NCI-H1092 treated with DMSO at 0.1 percent for 48 hours (cell line): Measurements from ENCODE around the gene AP4E1.
"Not testable (repeated sequence)": the region's sequence is repeated elsewhere in the genome, so short reads cannot be mapped to it uniquely, and the experiment has no call there.

Experiments used
- DNase-seq: peaks from one replicate; lab custom pipeline; 2025; lab: John Stamatoyannopoulos, UW

Gene AP4E1

DNA sequence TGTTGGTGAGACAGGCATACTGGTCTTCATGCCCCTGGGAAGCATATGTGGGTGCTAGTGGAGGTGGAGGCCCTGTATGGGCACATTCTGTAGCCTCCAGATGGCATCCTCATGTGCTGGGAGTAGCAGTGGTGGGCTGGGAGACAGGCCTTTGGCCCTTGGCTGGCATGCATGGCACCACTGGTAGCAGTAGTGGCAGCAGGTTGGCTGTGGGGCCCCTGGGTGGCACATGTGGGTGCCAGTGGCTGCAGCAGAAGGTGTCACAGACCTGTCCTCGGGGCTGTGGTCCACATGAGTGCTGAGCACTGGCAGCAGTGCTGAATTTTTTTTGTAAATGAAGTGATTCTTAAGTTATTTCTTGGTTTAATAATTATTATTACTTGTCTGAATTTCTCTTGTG, 115.0 kb downstream of the AP4E1 start:
- DNase-seq = no peak

DNA sequence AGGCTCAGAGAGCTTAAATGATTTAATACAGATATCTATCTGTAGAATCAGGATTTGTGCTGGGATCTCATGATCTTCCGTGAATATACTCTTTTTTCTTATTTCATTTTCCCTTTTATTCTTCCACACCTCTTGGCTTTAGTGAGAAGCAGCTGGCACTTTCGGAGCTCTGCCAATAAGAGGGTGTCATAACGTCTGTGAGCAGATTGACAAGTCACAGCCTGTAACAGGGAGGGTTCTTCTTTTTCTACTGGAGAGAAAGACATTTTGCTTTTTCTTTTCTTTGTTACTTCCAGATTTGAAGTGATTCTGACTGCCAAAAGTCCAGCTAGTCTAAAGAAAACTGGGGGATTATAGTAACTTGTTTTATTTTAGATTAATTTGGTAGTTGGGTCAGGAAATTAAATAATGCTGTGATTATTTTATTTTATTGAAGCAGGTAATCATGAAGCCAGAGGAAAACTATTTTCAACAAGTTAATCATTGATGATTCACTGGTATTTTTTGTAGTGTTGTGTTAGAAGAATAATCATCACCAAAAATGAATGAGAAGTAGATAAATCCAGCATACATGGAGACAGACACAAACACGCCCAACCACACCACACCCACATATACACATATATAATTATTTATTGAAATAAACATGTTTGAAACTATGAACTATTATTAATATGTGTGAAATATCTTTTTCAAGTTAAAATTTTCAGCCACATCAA, 116.4 kb downstream of the AP4E1 start:
- DNase-seq = no peak

DNA sequence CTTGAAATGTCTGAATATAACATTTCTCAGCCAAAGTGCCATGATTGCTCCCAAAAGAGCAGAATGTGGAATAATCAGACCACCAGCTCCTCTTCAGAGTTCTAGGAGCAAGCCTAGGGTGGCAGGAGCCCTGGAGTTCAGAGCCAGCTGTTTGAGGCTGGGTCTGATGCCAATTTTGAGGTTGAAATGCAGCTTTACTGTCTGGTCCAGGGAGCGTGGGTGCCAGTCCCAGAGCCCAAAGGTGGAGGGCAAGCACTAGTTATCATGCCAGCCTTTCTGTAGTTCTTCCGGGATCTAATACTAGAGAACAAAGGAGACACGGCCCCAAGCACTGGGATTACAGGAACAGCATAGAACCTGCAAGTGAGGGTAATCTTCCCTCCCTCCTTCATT, 117.0 kb downstream of the AP4E1 start:
- no peak for DNase-seq

DNA sequence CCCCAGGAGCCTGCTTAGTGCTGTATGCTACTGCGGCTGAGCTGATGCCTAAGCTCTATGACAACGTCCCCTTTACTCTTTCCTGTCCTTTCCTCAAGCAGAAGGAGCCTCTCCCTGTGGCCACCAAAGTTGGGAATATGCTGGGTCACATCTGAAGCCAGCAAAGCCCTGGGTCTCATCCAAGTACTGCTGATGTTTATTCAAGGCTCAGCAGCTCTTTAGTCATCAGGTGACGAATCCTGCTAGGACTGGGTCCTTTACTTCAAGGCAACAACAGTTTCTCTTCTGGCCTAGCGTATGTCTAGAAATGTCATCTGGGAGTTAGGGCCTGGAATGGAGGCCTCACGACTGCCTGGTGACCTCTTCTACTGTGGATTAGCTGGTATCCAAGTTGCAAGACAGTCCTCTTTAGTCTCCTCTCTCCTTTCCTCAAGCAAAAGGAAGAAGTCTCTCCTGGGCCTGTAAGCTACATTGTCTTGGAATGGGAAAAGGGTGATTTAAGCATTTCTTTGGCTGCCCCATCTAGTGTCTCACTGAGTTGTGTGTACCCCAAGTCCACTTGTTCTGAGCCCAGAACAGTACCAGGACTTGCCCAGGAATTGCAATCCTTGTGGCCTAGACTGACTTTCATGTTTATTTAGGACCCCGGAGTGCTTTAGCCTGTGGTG, 122.3 kb downstream of the AP4E1 start:
- no peak for DNase-seq

GRCh38 chr15:51037474-51037873, 129.0 kb downstream of the AP4E1 start:
- not testable (repeated sequence) for DNase-seq

- DNase-seq = no peak
These were observed 129.9 kb downstream of the AP4E1 start for GRCh38 chr15:51038162-51038973.

DNA sequence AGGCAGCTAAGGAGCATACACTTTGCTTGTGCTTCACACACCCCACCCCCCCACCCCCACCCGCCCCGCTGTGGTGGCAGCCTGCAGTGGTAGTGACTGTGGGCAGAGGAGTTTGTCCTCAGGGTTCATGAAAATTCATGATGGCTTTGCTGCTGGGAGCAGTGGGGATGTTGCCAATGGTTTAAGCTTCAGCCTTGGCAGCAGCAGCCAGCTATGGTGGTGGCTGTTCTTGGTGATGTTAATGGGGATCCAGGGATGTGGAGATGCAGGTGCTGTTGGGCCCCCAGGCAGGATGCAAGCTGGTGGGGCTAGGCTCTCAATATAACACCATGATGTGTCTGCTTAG, 130.5 kb downstream of the AP4E1 start:
- no peak for DNase-seq

DNA sequence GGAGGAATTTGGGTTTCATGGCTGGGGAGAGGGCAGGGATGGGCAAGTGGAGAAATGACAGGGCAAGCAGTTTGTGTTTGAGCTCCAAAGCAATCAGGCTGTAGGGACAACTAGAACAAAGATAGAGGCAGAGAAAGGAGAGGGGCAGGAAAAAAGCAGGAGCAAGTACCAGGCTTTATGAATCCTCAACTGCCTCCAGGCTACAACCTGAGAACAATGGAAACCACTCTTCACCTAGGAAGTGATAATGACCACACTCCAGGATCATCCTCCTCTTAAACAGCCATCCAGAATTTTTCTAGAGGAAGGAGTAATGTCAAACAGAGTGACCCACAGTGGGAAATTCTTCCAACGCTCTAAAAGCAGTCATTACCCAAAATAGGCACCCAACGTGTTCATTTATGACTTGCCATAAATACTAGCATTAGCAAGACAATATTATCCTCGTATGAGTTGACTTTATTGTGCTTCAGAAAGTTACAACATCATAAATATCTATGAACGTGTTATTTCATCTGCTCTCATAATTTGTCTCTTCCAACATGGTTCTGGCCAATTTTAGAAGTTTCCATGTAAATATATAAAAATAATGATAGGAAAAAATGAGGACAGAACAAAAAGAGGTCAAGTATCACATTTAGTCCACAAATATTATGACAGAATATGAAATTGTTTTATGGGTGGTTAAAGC, 135.7 kb downstream of the AP4E1 start:
- DNase-seq = no peak

GRCh38 chr15:51046016-51046415, 137.5 kb downstream of the AP4E1 start:
- DNase-seq = no peak

GRCh38 chr15:51046799-51047449, 138.4 kb downstream of the AP4E1 start:
- DNase-seq = no peak

DNA sequence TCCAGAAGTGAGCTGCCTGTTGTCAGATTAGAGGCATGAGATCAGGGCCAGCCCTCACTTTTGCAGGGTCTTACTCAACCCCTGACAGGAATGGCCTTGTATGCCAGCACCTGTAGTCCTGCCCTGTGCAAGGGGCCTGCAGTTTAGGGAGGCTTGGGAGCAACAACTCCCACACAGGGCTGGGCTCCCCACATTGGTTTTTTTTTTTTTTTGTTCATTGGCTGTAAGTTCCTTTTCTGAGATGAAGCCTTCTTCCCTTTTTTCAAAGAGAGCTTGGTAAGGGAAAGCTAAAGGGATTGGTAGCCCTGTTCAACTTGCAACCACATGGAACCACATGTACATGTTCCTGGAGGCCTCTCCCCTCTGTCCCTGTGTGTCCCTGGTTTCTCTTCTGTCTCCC, 139.8 kb downstream of the AP4E1 start:
- DNase-seq = no peak

- no peak for DNase-seq
These were observed 140.6 kb downstream of the AP4E1 start for GRCh38 chr15:51049081-51049480.

DNA sequence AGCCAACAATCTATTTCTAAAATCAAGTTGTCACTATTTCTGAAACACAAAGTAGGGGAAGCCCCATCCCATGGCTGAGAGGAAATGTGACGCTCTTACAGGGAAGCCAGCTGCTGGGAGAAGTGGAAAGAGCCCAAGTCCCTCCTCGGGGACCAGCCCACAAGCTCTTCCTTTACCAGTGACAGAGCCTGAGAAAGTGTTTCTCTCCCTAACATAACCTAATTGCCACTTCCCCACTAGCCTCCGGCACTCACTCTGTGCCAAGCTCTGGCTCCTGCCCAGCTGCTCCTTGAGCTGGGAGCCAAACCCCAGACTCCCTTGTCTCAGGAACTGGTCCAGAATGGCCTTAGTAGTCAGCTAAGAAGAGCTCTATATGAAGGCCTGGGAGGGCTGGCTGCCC, 143.3 kb downstream of the AP4E1 start:
- DNase-seq = peak; percentile 39

DNA sequence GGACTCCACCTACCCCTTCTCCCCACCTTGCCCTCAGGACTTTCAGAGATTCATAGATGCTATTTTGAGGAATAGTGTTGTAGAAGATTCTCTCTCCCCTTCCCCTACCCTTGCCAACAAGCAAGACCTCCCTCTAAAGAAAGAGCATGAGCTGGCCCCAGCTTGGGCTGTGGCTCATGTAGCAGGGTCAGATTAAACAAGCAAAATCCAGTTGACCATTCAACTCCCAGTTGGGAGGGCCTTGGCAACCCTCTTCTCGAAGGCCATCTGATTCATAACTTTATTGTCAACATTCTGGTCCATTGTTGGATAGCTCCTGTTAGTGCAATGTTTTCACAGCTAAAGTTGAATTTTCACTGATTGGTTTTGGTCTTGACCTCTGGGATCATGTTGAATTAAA, 145.1 kb downstream of the AP4E1 start:
- DNase-seq = no peak

- DNase-seq = no peak
These were observed 146.1 kb downstream of the AP4E1 start for GRCh38 chr15:51054535-51054934.
